GM19438 (cell line): ENCODE data around the gene INF2.

ENCODE experiments used
- ATAC-seq: cut with Tn5 transposase; IDR thresholded peaks from one replicate; pipeline ENCODE4 v1.9.1; 2021; ENCODE audit warnings: low read depth; ENCODE audit not compliant: unreplicated experiment

INF2 gene

DNA sequence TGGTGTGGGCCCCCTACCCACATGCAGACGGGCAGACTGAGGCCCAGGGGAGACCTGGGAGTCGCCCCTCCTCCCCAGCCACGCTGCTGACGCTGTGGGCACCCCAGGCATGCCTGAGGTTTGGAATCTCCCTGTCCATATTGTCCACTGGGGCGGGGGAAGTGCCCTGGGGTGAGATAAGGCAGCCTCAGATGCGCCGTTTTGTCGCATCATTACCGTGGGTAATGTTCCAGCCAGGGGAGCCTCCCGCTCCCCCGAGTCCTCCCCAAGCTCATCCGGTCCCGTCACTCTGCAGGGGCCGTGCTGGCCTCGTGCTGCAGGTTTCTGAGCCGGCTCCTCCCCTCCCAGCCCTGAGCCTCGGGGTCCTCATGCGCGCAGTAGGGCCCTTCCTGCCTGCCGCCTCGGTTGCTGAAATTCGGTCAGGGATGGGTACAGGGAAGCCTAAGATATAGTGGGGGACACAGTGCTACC is 11.4 kb downstream of the INF2 start:
- ATAC-seq: no peak

DNA sequence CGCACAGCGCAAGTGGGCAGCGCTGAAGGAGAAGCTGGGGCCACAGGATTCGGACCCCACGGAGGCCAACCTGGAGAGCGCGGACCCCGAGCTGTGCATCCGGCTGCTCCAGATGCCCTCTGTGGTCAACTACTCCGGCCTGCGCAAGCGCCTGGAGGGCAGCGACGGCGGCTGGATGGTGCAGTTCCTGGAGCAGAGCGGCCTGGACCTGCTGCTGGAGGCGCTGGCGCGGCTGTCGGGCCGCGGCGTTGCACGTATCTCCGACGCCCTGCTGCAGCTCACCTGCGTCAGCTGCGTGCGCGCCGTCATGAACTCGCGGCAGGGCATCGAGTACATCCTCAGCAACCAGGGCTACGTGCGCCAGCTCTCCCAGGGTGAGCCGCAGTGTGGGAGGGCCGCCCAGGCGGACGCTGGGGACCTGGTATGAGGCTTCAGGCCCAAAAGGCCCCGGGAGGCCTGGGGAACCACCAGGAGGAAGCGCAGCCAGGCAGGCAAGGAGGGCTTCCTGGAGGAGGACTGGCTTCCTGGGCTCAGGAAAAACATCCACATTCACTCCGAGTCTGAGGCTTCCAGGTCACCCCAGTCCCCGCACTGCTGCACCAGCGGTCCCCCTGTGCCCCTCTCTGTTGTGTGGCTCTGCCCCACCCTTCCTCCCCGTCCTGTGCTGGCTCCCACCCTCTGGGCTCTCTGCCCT is 12.1 kb downstream of the INF2 start:
- no peak for ATAC-seq

DNA sequence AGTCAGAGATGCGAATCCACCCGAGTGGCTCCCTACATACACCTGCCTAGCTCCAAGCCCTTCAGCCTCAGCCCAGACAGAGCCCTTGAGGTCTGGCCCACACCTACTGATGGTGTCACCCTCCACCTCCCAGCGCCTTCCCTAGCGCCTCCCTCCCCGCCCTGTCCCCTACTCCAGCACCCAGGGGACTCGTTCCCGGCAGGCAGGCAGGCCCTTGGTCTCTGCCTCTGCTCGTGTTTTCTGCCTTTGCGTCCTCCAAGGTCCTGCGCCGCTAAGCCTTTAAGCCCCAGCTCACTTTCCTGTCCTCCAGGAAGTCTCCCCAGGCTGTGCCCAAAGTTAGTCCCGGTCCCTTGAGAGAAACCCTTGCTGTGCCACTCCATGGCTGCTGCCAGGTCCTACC is 12.7 kb downstream of the INF2 start:
- ATAC-seq: no peak

DNA sequence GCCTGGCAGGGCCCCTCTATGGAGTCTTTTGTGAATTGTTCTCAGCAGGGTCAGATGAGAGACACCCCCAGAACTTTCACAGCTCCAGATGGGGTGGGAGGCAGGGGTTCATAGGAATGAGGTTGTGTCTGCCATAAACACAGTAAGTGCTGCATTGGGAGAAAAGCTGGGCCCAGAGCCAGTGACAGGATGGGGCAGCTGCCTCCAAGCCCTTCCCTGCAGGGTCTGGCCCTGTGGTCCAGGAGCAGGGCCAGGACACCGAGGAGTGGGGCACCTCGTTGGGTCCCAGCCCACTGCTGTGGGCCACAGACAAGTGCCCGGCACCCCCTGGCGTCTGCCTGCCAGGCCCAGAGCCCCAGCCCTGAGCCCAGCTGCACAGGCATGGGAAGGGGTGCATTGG is 13.3 kb downstream of the INF2 start:
- no peak for ATAC-seq

DNA sequence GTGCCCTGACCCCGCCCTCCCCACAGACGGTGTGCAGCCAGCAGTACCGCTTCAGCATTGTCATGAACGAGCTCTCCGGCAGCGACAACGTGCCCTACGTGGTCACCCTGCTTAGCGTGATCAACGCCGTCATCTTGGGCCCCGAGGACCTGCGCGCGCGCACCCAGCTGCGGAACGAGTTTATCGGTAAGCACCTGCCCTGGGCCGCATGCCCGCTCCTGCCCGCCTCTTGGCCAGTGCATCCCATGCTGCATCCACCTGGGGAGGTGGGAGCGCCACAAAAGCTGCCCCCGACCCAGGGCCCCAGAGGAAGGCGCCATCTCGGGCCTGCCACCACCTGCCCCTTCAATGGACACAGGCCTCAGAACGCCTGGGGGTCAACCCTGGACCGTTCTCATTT is 13.9 kb downstream of the INF2 start:
- no peak for ATAC-seq

DNA sequence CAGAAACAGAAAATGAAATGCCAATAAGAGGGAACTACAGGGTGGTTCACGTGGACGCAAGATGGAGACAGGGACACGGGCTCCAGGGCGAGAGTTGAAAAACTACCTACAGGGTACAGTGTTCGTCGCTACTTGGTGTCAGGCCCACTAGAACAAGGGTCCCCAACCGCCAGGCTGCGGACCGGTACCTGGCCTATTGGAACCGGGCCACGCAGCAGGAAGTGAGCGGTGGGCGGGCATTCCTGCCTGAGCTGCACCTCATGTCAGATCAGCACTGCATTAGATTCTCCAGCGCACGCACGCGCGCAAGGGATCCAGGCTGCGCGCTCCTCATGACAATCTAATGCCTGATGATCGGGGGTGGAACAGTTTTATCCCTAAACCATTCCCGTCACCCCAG is 14.8 kb downstream of the INF2 start:
- no peak for ATAC-seq

DNA sequence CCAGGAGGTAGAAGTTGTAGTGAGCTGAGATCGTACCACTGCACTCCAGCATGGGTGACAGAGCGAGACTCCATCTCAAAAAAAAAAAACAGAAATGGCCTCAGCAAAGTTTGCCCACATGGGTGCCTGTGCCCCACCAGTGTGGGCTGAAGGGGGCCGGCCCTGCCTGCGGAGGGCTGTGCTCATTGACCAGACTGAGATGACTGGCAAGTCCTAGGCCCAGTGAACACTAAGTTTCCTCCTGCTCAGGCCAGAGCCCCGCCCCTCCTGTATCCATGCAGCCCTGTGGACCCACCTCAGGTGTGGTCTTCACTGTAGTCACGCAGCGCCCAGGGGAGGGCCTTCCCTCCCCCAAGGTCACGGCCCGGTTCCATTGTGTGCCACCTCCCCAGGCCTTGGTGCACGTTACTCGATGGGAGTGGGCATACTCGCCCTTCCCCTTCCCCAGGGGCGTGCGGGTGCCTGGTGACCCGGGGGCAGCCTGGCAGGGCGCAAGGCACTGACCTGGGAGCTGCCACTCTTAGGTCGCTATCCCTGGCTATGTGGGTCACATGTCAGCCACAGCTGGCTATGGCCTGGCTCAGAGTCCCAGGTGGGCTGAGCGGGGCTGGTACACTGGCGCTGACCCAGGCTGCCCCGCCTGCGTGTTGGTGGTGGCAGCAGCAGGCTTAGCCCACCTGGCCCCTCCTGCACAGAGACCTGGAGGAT is 16.1 kb downstream of the INF2 start:
- ATAC-seq: no peak

DNA sequence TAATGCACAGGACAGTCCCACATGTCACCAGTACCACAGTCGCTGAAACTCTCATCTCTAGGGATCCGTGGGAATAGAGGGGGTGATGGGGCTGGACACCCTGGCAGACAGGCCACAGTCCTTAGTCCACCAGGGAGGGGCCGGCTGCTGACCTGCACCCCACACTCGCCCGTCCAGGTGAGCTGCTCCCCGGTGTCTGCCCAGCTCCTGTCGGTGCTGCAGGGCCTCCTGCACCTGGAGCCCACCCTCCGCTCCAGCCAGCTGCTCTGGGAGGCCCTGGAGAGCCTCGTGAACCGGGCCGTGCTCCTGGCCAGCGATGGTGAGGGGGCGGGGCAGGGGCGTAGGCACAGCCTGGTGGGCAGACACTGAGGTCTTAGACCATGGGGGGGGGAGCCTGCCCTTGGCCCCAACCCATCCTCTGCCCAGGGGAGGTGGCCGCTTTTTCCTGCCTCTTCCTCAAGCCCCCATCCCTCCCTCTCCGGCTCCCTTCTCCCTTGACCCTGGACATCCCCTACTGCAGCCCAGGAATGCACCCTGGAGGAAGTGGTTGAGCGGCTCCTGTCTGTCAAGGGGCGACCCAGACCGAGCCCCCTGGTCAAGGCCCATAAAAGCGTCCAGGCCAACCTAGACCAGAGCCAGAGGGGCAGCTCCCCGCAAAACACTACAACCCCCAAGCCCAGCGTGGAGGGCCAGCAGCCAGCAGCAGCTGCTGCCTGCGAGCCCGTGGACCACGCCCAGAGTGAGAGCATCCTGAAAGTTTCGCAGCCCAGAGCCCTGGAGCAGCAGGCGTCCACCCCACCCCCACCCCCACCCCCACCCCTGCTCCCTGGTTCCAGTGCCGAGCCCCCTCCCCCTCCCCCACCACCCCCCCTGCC is 17.6 kb downstream of the INF2 start:
- ATAC-seq: no peak

DNA sequence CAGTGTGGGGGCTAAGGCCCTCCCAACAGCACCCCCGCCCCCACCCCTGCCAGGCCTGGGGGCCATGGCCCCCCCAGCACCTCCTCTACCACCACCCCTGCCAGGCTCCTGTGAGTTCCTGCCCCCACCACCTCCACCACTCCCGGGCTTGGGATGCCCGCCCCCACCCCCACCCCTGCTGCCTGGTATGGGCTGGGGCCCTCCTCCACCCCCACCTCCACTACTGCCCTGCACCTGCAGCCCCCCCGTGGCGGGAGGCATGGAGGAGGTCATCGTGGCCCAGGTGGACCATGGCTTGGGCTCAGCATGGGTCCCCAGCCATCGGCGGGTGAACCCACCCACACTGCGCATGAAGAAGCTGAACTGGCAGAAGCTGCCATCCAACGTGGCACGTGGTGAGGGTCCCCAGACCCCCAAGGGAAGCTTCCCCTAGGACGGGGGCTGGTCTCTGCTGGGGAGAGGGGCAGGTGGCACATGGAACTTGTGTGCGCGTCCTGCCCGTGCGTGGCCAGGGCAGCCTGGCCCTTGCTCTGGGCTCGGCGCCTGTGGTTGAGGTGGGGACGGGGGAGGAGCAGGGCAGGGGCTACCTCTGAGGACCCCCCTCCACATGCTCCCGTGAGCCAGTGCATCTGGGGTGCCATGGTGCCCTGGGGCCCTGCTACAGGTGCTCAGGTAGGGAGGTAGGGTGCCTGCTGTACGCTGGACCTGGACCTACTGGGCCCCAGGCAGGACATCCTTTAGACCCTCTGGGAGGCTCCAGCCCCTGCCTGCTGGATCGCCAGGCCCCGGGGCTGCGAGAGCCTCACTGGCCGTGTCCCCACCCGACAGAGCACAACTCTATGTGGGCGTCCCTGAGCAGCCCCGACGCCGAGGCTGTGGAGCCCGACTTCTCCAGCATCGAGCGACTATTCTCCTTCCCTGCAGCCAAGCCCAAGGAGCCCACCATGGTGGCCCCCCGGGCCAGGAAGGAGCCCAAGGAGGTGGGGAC is 18.5 kb downstream of the INF2 start:
- no peak for ATAC-seq

DNA sequence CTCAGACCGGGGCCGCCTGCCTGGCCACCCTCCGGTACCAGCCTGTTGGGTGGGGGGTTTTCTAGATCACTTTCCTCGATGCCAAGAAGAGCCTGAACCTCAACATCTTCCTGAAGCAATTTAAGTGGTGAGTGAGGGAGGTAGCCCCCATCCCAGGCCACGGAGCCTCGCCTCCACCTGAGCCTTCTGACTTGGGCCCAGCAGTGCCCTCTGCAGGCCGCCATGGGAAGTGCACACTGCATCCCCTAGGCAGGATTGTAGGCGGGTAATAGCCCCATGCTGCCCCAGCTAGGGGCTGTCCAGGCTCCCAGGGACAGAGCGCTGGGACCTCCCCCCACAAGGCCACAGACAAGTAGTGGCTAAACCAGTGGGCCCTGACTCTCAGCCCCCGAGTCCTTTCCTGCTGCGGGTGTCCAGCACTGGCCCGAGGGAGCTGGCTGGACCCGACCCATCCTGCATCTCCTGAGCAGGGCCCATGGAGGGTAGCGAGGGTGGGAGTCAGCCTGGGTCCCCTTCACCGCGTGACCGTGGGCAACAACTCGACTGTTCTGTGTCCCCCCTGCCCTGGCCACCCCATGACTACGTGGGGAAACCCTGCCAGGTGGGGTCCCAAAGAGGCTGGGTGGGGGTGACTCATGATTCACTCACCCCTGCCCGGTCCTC is 19.3 kb downstream of the INF2 start:
- no peak for ATAC-seq

DNA sequence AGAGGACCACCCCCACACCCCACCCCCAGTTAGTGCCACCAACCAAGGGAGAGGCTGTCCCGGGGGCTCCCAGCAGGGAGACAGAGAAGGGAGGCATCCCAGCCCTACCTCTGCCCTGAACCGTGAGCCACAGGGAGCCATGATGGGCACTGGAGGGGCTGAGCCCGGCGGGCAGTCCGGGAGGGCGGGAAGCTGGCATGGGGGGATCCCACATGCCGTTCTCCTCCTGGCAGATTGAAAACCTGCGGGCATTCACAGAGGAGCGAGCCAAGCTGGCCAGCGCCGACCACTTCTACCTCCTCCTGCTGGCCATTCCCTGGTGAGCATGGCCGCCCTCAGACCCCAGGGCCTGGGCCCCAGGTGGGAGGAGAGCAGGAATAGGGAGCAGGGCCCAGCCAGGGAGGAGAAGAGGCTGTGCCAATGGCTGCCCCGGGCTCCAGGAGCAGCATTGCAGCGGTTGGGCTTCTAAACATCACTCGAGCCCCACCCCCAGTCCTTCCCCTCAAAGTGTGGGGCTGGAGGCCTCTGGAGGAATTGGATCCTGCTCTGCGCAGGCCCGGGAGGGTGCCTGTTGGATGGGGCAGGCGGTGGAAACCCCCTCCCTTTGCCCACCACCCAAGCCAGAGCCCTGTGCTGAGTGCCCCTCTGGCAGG is 20.1 kb downstream of the INF2 start:
- ATAC-seq: no peak

DNA sequence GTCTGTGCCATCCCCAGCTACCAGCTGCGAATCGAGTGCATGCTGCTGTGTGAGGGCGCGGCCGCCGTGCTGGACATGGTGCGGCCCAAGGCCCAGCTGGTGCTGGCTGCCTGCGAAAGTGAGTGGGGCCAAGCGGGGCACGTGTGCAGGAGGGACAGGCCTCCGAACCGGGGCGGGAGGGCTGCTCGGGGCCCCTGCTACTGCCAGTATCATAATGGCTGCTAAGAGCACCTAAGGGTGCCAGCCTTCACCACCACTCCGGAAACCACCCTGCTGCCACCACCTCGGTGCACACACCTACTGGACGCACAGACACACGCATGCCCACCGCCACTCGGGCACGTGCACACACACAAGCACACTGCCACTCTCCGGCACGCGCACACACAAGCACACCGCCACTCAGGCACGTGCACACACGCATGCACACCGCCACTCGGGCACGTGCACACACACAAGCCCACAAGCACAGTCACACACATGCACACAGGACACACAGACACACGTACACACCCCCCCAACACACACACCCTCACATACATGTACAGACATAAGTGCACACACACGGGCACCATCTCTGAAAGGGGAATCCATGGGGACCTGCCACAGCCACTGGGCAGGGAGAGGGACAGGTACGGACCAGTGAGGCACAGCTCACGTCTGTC is 20.8 kb downstream of the INF2 start:
- no peak for ATAC-seq

DNA sequence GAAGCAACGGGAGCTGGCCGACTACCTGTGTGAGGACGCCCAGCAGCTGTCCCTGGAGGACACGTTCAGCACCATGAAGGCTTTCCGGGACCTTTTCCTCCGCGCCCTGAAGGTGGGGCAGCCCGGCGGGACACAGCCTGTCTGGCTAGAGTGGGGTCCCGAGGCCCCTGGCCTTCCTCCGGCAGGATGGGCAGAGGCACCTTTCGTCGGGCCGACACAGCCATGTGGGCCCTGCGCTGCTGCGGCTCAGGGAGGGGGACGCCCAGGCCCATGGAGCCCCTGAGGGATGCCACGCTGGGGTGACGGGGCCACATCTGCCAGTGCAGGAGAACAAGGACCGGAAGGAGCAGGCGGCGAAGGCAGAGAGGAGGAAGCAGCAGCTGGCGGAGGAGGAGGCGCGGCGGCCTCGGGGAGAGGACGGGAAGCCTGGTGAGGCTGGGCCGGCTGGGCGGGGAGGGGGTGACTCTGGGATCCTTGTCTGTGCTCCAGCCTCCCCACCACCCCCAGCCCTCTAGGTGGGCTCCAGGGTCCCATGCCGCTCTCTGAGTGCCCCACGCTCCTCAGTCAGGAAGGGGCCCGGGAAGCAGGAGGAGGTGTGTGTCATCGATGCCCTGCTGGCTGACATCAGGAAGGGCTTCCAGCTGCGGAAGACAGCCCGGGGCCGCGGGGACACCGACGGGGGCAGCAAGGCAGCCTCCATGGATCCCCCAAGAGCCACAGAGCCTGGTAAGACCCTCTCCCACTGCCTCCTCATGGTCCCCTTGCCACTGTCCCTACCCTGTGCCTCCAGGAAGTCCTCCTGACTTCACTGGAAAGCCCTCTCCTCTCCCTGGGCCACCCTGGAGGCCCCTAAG is 23.7 kb downstream of the INF2 start:
- ATAC-seq: no peak

DNA sequence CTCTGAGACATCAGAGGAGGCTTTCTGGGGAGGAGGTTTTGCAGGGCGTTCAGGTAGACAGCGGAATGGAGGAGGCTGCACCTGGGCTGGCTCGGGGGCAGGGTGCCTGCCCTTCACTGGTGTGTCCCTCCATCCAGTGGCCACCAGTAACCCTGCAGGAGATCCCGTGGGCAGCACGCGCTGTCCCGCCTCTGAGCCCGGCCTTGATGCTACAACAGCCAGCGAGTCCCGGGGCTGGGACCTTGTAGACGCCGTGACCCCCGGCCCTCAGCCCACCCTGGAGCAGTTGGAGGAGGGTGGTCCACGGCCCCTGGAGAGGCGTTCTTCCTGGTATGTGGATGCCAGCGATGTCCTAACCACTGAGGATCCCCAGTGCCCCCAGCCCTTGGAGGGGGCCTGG is 24.6 kb downstream of the INF2 start:
- no peak for ATAC-seq

DNA sequence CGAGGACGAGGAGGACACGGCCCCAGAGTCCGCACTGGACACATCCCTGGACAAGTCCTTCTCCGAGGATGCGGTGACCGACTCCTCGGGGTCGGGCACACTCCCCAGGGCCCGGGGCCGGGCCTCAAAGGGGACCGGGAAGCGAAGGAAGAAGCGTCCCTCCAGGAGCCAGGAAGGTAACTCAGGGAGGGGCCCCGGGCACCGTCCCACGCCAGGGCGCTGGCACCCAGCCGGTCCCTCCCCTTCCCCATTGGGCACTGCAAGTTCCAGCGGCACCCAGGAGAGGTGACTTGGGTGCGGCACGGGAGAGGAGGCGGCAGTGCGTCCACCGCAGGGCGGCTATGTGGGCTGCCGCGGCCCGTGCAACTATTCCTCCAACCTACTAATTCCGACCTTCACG is 25.3 kb downstream of the INF2 start:
- ATAC-seq: no peak

DNA sequence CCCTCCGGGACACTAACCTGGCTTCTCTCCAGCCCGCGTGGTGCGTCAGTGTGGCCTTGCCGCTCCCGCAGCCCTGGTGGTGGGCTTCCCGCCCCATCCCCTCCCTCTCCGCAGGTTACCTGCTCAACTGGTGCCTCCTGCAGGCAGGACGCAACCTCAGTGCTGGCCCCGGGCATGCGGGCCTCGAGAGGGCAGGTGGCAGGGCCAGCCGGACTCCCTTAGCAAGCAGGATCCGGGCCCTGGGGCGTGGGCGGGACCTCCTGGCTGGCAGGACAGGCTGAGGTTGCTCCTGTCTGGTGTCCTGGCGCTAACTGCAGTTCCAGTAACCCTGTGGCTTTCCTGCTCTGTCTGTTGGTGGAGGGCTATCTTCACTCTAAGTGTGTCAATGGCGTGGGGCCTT is 26.0 kb downstream of the INF2 start:
- ATAC-seq: no peak

DNA sequence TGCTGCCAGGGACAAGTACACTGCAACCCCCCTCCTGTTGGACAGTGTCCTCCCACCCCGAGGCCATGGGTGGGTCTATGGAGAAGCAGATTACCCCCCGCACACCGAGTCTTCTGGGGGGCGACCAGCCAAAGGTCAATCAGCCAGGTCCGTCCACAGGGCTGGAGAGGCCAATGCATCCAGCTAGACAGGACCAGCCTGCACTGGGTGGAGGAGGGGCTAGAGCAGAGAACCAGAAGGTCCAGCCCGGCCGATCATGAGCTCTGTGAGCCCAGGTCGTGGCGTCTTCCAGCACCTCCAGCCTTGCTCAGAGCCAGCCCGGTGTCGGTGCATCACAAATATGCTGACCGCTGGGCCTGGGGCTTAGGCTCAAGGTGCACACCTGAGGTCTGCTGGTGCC is 26.5 kb downstream of the INF2 start:
- ATAC-seq: no peak

DNA sequence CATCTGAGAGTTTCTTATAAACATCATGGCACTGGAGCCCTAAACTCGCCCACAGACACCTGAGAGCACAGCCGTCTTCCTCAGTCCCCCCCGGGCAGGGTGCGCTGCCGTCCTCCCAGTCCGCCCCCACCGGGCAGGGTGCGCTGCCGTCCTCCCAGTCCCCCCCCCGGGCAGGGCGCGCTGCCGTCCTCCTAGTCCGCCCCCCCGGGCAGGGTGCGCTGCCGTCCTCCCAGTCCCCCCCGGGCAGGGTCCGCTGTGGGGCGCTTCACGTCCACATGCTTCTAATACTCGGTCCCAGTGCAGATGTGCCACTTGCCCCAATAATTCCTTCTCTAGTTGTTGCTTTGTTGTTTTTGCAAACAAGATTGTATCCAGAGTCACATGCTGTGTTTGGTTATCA is 27.7 kb downstream of the INF2 start:
- no peak for ATAC-seq
